ENCODE data around the gene NKX2-1. TPM values are rescaled to one million over a fixed set of nuclear protein-coding genes. Genes with fewer than 3 reads are reported as not detected.

The NKX2-1 gene
- total RNA-seq, 4 donors from 2014 or later = not detected

DNA sequence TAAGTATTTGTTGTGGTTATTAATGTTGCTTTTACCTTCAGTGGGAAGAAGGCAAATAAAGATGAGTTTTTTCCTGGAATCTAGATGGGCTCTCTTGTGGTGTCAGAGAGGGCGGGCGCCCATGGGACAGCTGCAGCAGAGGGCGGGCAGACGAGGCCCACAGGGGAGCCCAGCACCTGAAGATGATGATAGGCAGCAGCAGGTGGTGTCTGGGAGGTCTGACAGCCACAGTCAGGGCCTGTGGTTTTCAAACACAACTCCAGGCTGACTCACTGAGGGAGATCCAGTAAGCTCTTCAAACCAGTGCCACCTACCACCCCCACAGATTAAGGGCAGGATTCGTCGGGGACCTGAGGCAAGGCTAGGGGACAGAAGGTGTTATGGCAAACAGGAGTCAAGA lies 42.8 kb downstream of the NKX2-1 start:
- TF ChIP-seq, protein P1, sequence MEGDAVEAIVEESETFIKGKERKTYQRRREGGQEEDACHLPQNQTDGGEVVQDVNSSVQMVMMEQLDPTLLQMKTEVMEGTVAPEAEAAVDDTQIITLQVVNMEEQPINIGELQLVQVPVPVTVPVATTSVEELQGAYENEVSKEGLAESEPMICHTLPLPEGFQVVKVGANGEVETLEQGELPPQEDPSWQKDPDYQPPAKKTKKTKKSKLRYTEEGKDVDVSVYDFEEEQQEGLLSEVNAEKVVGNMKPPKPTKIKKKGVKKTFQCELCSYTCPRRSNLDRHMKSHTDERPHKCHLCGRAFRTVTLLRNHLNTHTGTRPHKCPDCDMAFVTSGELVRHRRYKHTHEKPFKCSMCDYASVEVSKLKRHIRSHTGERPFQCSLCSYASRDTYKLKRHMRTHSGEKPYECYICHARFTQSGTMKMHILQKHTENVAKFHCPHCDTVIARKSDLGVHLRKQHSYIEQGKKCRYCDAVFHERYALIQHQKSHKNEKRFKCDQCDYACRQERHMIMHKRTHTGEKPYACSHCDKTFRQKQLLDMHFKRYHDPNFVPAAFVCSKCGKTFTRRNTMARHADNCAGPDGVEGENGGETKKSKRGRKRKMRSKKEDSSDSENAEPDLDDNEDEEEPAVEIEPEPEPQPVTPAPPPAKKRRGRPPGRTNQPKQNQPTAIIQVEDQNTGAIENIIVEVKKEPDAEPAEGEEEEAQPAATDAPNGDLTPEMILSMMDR (IDR thresholded peaks at IDR 0.05; ENCODE audit: low read depth) = no peak

DNA sequence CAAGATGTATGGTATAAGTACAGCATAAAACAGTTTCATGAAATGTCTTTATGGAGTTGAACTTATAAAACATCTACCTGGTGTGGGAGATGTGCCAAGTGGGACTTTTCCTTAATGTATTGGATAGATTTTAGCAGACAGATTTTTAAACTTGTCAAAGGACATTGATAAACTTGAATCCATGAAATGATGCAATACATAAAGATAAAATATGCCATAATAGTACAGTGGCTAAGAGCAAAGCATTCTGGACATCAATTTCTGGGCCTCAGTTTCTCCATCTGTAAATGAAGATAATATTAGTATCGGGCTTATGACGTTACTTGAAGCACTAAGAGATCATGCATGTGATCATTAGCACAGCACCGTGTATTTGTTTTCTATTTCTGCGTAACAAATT lies 45.4 kb downstream of the NKX2-1 start:
- TF ChIP-seq, protein P1 (IDR thresholded peaks at IDR 0.05; ENCODE audit: low read depth) = no peak

DNA sequence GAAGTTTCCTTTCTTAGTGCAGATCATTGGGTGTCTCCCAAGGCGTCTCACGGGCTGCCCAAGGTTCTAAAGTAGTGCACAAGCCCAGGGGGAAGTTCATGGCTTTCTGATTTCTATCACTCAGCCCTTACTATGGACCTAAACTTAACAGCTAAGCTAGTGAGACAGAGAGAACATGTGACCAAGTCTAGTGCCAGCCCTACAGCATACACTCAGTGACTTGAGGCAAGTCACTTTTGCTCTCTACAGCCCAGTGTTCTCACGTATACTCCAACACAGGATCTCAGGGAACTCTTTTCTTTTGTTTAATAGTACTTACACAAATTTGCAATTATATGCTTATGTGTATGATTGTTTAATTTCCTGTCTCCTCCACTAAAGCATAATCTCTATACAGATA lies 48.6 kb downstream of the NKX2-1 start:
- TF ChIP-seq, protein P1 (IDR thresholded peaks at IDR 0.05; ENCODE audit: low read depth) = no peak

DNA sequence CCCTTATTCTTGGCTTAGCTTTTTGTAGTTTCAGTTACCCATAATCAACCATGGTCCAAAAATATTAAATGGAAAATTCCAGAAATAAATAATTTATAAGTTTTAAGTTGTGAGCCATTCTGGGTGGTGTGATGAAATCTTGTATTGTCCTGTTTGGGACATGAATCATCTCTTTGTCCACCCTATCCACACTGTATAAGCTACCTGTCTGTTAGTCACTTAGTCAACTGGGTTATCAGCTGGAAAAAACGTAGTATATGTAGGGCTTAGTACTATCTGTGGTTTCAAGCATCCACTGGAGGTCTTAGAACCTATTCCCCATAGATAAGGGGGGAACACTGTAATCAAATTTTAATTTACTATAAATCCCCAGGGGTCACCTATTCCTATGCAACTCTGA lies 52.7 kb downstream of the NKX2-1 start:
- TF ChIP-seq, protein P1 (IDR thresholded peaks at IDR 0.05; ENCODE audit: low read depth) = no peak

Other genes starting within 250 kb of the NKX2-1 start
- 10 to 100 TPM; 13.4 to 46.5 (median 18.1) TPM for gene MBIP, start 199.6 kb downstream of the NKX2-1 start, total RNA-seq
- gene NKX2-8, start 62.4 kb upstream of the NKX2-1 start, total RNA-seq = not detected
- gene PAX9, start 141.6 kb upstream of the NKX2-1 start, total RNA-seq = under 1 TPM in 1 of 4 donors, not detected in 3; 0.34 TPM

Measured in subcutaneous adipose tissue (tissue), 4 donors.